ENCODE measurements around the gene RBM28.
"Not testable (repeated sequence)": the region's sequence is repeated elsewhere in the genome, so short reads cannot be mapped to it uniquely, and the experiment has no call there.

RBM28 gene

GRCh38 chr7:128304212-128304611 is 39.5 kb downstream of the RBM28 start:
- in situ Hi-C loops (cut with HindIII; ENCODE audit: low sequenced_read_pairs), result no loop called here
- H3K4me3 ChIP-seq (ENCODE audit: low read depth, low read length), result no peak overlapping the region
- no peak for DNase-seq (ENCODE audit: low read depth, low spot score)
- no peak for TF ChIP-seq CTCF (IDR thresholded peaks at IDR 0.05; ENCODE audit: low read depth, low read length)

GRCh38 chr7:128303643-128304042 is 40.1 kb downstream of the RBM28 start:
- no peak for DNase-seq (ENCODE audit: low read depth, low spot score)
- in situ Hi-C loops (cut with HindIII; ENCODE audit: low sequenced_read_pairs), result no loop called here
- TF ChIP-seq CTCF (IDR thresholded peaks at IDR 0.05; ENCODE audit: low read depth, low read length), result no peak

GRCh38 chr7:128303133-128303532 is 40.6 kb downstream of the RBM28 start:
- no peak for TF ChIP-seq CTCF (IDR thresholded peaks at IDR 0.05; ENCODE audit: low read depth, low read length)
- in situ Hi-C loops (cut with HindIII; ENCODE audit: low sequenced_read_pairs), result no loop called here
- no peak for DNase-seq (ENCODE audit: low read depth, low spot score)
- no peak overlapping the region for H3K4me3 ChIP-seq (ENCODE audit: low read depth, low read length)

More at GRCh38 chr7:128303643-128304042, 40.1 kb downstream of the RBM28 start:
- no peak overlapping the region for H3K4me3 ChIP-seq (ENCODE audit: low read depth, low read length)

GRCh38 chr7:128302139-128302538 is 41.6 kb downstream of the RBM28 start:
- no peak for DNase-seq (ENCODE audit: low read depth, low spot score)
- in situ Hi-C loops (cut with HindIII; ENCODE audit: low sequenced_read_pairs), result no loop called here

GRCh38 chr7:128299109-128299607 is 44.5 kb downstream of the RBM28 start:
- no peak overlapping the region for H3K4me3 ChIP-seq (ENCODE audit: low read depth, low read length)
- no peak for DNase-seq (ENCODE audit: low read depth, low spot score)
- no peak for TF ChIP-seq CTCF (IDR thresholded peaks at IDR 0.05; ENCODE audit: low read depth, low read length)
- in situ Hi-C loops (cut with HindIII; ENCODE audit: low sequenced_read_pairs), result no loop called here

More at GRCh38 chr7:128302139-128302538, 41.6 kb downstream of the RBM28 start:
- TF ChIP-seq CTCF (IDR thresholded peaks at IDR 0.05; ENCODE audit: low read depth, low read length), result no peak
- no peak overlapping the region for H3K4me3 ChIP-seq (ENCODE audit: low read depth, low read length)

- H3K4me3 ChIP-seq (ENCODE audit: low read depth, low read length); in situ Hi-C loops (cut with HindIII; ENCODE audit: low sequenced_read_pairs); DNase-seq (ENCODE audit: low read depth, low spot score): not testable (repeated sequence)
These were observed 45.7 kb downstream of the RBM28 start for GRCh38 chr7:128298004-128298403.

GRCh38 chr7:128287556-128287955 is 56.2 kb downstream of the RBM28 start:
- H3K4me3 ChIP-seq (ENCODE audit: low read depth, low read length), result no peak overlapping the region
- no peak for DNase-seq (ENCODE audit: low read depth, low spot score)
- no peak for TF ChIP-seq CTCF (IDR thresholded peaks at IDR 0.05; ENCODE audit: low read depth, low read length)
- in situ Hi-C loops (cut with HindIII; ENCODE audit: low sequenced_read_pairs), result no loop called here
